Measurements from ENCODE around the gene SCUBE3. TPM values are rescaled to one million over a fixed set of nuclear protein-coding genes. Genes with fewer than 3 reads are reported as not detected.

SCUBE3 gene
- total and polyA plus RNA-seq, 2 of the 8 experiments (the other 6 are each of a cell fraction or from before 2014, with no cell fraction given): 0.80 to 1.0 TPM

GRCh38 chr6:35292494-35292893 lies 78.7 kb downstream of the SCUBE3 start:
- no peak overlapping the region for H2BK20ac ChIP-seq (ENCODE audit: low read length)
- no peak overlapping the region for H3K4ac ChIP-seq (replicated peaks; ENCODE audit: insufficient read length, low read depth, low read length)
- H2AFZ ChIP-seq (ENCODE audit: low read length): no peak overlapping the region
- CTCF ChIA-PET (ENCODE audit: partially characterized antibody): interaction anchor here (0.7 to 20.6 kb wide), 11 partner anchors 7 to 260 kb away, joined by 3 to 358 read pairs (median 11); partner anchors contain the start of genes FANCE and RPL10A
- no peaks in the 10 kb centered on the region for H3K23me2 ChIP-seq (ENCODE audit: low read depth, low read length)
- H2BK15ac ChIP-seq (ENCODE audit: low read length): no peak overlapping the region
- H3K4me3 ChIP-seq (ENCODE audit: extremely low read depth in 1 of 4, insufficient read depth in 2 of 4, low read depth in 3 of 4, low read length in 4 of 4): no peak overlapping the region
- H3K4me1 ChIP-seq (replicated peaks in 1 of 4; ENCODE audit: control insufficient read depth in 3 of 4, insufficient read depth in 4 of 4, low read length in 3 of 4): 0 out of 7 replicates have a peak, but pooled peaks cover 0 to 2% (median 0%) of the 10 kb centered on the region in 4 experiments
- H4K8ac ChIP-seq (ENCODE audit: extremely low read depth, insufficient read depth, low read length): no peak overlapping the region
- no peak overlapping the region for H3K14ac ChIP-seq (ENCODE audit: insufficient read length)
- H3K79me2 ChIP-seq (ENCODE audit: control insufficient read depth in 1 of 2, insufficient read depth in 2 of 2, low read length in 2 of 2): no peaks in the 10 kb centered on the region
- no peak for DNase-seq (ENCODE audit: low read depth in 1 of 2, low spot score in 2 of 2)
- 69% methylated on average over 8 of the region's 15 CpGs; no CpG with 5 or more reads in 1 of the 2 experiments for whole genome bisulfite sequencing, 2 experiments (ENCODE audit: extremely low coverage in 1 of 2, insufficient coverage in 1 of 2, insufficient read length in 1 of 2, insufficient replicate concordance in 2 of 2, low coverage in 1 of 2, low lambda C conversion rate in 2 of 2, missing lambda C conversion rate in 1 of 2)
- H3K27ac ChIP-seq (ENCODE audit: low read depth, low read length): no peak overlapping the region
- no peaks in the 10 kb centered on the region for H3K27me3 ChIP-seq (replicated peaks in 1 of 4; ENCODE audit: control insufficient read depth in 3 of 4, extremely low read depth in 1 of 4, insufficient read depth in 3 of 4, low read length in 3 of 4)
- no peak overlapping the region for H3K9ac ChIP-seq (replicated peaks in 1 of 4; ENCODE audit: extremely low read depth in 1 of 4, low read depth in 3 of 4, low read length in 3 of 4)
- peaks cover 6 to 10% (median 7%) of the 10 kb centered on the region in 4 experiments; a peak in 5 of 8 replicates for H3K36me3 ChIP-seq (ENCODE audit: control insufficient read depth in 2 of 4, insufficient read depth in 4 of 4, low read length in 3 of 4)
- no peak overlapping the region for H4K91ac ChIP-seq (replicated peaks; ENCODE audit: insufficient read length, low read length)
- no peak overlapping the region for H2BK12ac ChIP-seq (ENCODE audit: low read depth, low read length)
- H3K79me1 ChIP-seq (ENCODE audit: low read depth, low read length): no peaks in the 10 kb centered on the region
- H3K23ac ChIP-seq (ENCODE audit: insufficient read length): no peak overlapping the region
- peaks cover 0 to 4% of the 10 kb centered on the region in 2 experiments for H4K20me1 ChIP-seq (replicated peaks in 1 of 2; ENCODE audit: control insufficient read depth in 1 of 2, insufficient read depth in 2 of 2, low read length in 2 of 2)
- no peak overlapping the region for H3K4me2 ChIP-seq (ENCODE audit: insufficient read depth in 1 of 2, low read depth in 2 of 2, low read length in 2 of 2)
- H3K18ac ChIP-seq (ENCODE audit: extremely low read depth, low read length): no peak overlapping the region
- H3K9me3 ChIP-seq (ENCODE audit: insufficient read depth in 2 of 2, low read depth in 1 of 2, low read length in 1 of 2): no peaks in the 10 kb centered on the region
- no peak for FAIRE-seq
- no peak overlapping the region for H2AK5ac ChIP-seq (ENCODE audit: low read depth, low read length)
- H3K56ac ChIP-seq (replicated peaks; ENCODE audit: insufficient read length, low read depth, low read length): no peak overlapping the region
- POLR2A ChIA-PET (ENCODE audit: partially characterized antibody): interaction anchor here (0.6 to 1.9 kb wide), 5 partner anchors 10 to 205 kb away, joined by 3 to 7 read pairs (median 3); partner anchors contain the start of genes RPL10A and TEAD3
- H2BK5ac ChIP-seq (ENCODE audit: low read depth, low read length): no peak overlapping the region
- no peak overlapping the region for H4K5ac ChIP-seq (ENCODE audit: insufficient read length, low read depth, low read length)
- no peak overlapping the region for H2BK120ac ChIP-seq (replicated peaks; ENCODE audit: low read depth, low read length)
- TF ChIP-seq KDM4A (IDR thresholded peaks at IDR 0.05; ENCODE audit: low read depth, low read length, severe bottlenecking): no peak
- no peak for TF ChIP-seq RBBP5 (IDR thresholded peaks at IDR 0.05; ENCODE audit: borderline replicate concordance, low read depth, low read length)
- no peak for TF ChIP-seq FOSL1 (IDR thresholded peaks at IDR 0.05; ENCODE audit: insufficient read depth, low read depth, low read length)

Data from H1 (cell line).